Parathyroid adenoma (tissue), 2 donors: Measurements from ENCODE around the gene ZXDC.

ENCODE experiments used
- H2AFZ ChIP-seq: fragments of 300-600 bp; sonication (generic); one replicate; pipeline ENCODE4 v1.7.0; 2017; ENCODE audit warnings: antibody characterized with exemption, mild to moderate bottlenecking
- H3K27ac ChIP-seq: fragments of 300-600 bp; sonication (generic); one replicate; pipeline ENCODE4 v1.7.0; 2017
- H3K27me3 ChIP-seq: fragments of 300-600 bp; sonication (generic); one replicate; pipeline ENCODE4 v1.7.0; 2017; ENCODE audit warnings: low read length; ENCODE audit not compliant: control insufficient read depth, insufficient read depth
- H3K36me3 ChIP-seq: fragments of 300-600 bp; sonication (generic); one replicate; pipeline ENCODE4 v1.7.0; 2017; ENCODE audit warnings: low read length; ENCODE audit not compliant: control insufficient read depth, insufficient read depth
- H3K4me1 ChIP-seq: fragments of 300-600 bp; sonication (generic); one replicate; pipeline ENCODE4 v1.7.0; 2017; ENCODE audit warnings: control low read depth
- H3K4me2 ChIP-seq: fragments of 300-600 bp; sonication (generic); one replicate; pipeline ENCODE4 v1.7.0; 2017; ENCODE audit warnings: low read length
- H3K4me3 ChIP-seq: fragments of 300-600 bp; sonication (generic); one replicate; pipeline ENCODE4 v1.7.0; 2017; ENCODE audit warnings: low read depth, low read length
- H3K79me2 ChIP-seq: fragments of 300-600 bp; sonication (generic); one replicate; pipeline ENCODE4 v1.7.0; 2017; ENCODE audit warnings: control low read depth
- H3K9ac ChIP-seq: fragments of 300-600 bp; sonication (generic); one replicate; pipeline ENCODE4 v1.7.0; 2017; ENCODE audit warnings: mild to moderate bottlenecking
- H3K9me3 ChIP-seq: fragments of 300-600 bp; sonication (generic); one replicate; pipeline ENCODE4 v1.7.0; 2017; ENCODE audit warnings: low read length; ENCODE audit not compliant: control insufficient read depth
- CTCF ChIP-seq: fragments of 300-600 bp; sonication (generic); IDR thresholded peaks from one replicate; pipeline ENCODE4 v1.7.0; 2017; ENCODE audit warnings: antibody characterized with exemption, mild to moderate bottlenecking
- donor health status: primary hyperparathyroidism.

The ZXDC gene

GRCh38 chr3:126510308-126510910 is 34.7 kb upstream of the ZXDC start:
- no peak overlapping the region for H3K27ac ChIP-seq

GRCh38 chr3:126509597-126510307 is 34.1 kb upstream of the ZXDC start:
- no peak overlapping the region for H2AFZ ChIP-seq
- no peaks in the 10 kb centered on the region for H3K79me2 ChIP-seq
- no peak overlapping the region for H3K27ac ChIP-seq
- no peak overlapping the region for H3K4me2 ChIP-seq
- H3K4me1 ChIP-seq = no peaks in the 10 kb centered on the region
- H3K4me3 ChIP-seq = no peak overlapping the region
- no peak for TF ChIP-seq CTCF
- no peaks in the 10 kb centered on the region for H3K27me3 ChIP-seq
- no peaks in the 10 kb centered on the region for H3K36me3 ChIP-seq
- H3K9me3 ChIP-seq = no peaks in the 10 kb centered on the region
- H3K9ac ChIP-seq = no peak overlapping the region

More at GRCh38 chr3:126510308-126510910, 34.7 kb upstream of the ZXDC start:
- no peaks in the 10 kb centered on the region for H3K27me3 ChIP-seq
- no peaks in the 10 kb centered on the region for H3K4me1 ChIP-seq
- H2AFZ ChIP-seq = no peak overlapping the region
- H3K79me2 ChIP-seq = no peaks in the 10 kb centered on the region
- no peak overlapping the region for H3K9ac ChIP-seq
- TF ChIP-seq CTCF = no peak
- no peak overlapping the region for H3K4me2 ChIP-seq
- H3K36me3 ChIP-seq = no peaks in the 10 kb centered on the region
- H3K4me3 ChIP-seq = no peak overlapping the region
- H3K9me3 ChIP-seq = no peaks in the 10 kb centered on the region

GRCh38 chr3:126508564-126508964 is 32.9 kb upstream of the ZXDC start:
- Histone ChIP-seq H3K79me2 (no peaks in the 10 kb centered on the region), H3K9ac (no peak overlapping the region), H3K4me2 (no peak overlapping the region), H3K4me1 (no peaks in the 10 kb centered on the region), H3K4me3 (no peak overlapping the region), H2AFZ (no peak overlapping the region), H3K27me3 (no peaks in the 10 kb centered on the region), H3K36me3 (no peaks in the 10 kb centered on the region), H3K27ac (no peak overlapping the region), H3K9me3 (no peaks in the 10 kb centered on the region)
- no peak for TF ChIP-seq CTCF

- Histone ChIP-seq H3K4me1 (no peaks in the 10 kb centered on the region), H3K79me2 (no peaks in the 10 kb centered on the region), H3K36me3 (no peaks in the 10 kb centered on the region), H3K9me3 (no peaks in the 10 kb centered on the region), H3K9ac (no peak overlapping the region), H3K4me3 (no peak overlapping the region), H3K4me2 (no peak overlapping the region), H2AFZ (no peak overlapping the region), H3K27me3 (no peaks in the 10 kb centered on the region), H3K27ac (no peak overlapping the region)
- no peak for TF ChIP-seq CTCF
Measured at GRCh38 chr3:126507886-126508285, 32.2 kb upstream of the ZXDC start.

- no peaks in the 10 kb centered on the region for H3K79me2 ChIP-seq
- H2AFZ ChIP-seq = no peak overlapping the region
- no peaks in the 10 kb centered on the region for H3K4me1 ChIP-seq
- H3K4me2 ChIP-seq = no peak overlapping the region
- H3K9me3 ChIP-seq = no peaks in the 10 kb centered on the region
- no peaks in the 10 kb centered on the region for H3K36me3 ChIP-seq
- H3K27ac ChIP-seq = no peak overlapping the region
- no peaks in the 10 kb centered on the region for H3K27me3 ChIP-seq
- no peak for TF ChIP-seq CTCF
- no peak overlapping the region for H3K9ac ChIP-seq
- H3K4me3 ChIP-seq = no peak overlapping the region
Measured at GRCh38 chr3:126503701-126504100, 28.0 kb upstream of the ZXDC start.
